NCI-H748 (cell line): ENCODE measurements around the gene RPS6KA2.
"Not testable (repeated sequence)": the region's sequence is repeated elsewhere in the genome, so short reads cannot be mapped to it uniquely, and the experiment has no call there.

ENCODE experiments used
- DNase-seq: peaks from one replicate; lab custom pipeline; 2025; ENCODE audit not compliant: unreplicated experiment; lab: John Stamatoyannopoulos, UW

The RPS6KA2 gene

GRCh38 chr6:166411271-166411670 is 215.8 kb downstream of the RPS6KA2 start:
- DNase-seq, result no peak

GRCh38 chr6:166410426-166410935 is 216.6 kb downstream of the RPS6KA2 start:
- DNase-seq, result no peak

- DNase-seq, result no peak
These were observed 217.9 kb downstream of the RPS6KA2 start for GRCh38 chr6:166408936-166409755.

GRCh38 chr6:166406197-166406596 is 220.9 kb downstream of the RPS6KA2 start:
- no peak for DNase-seq

GRCh38 chr6:166405386-166405785 is 221.7 kb downstream of the RPS6KA2 start:
- no peak for DNase-seq

- peak; percentile 28 for DNase-seq
These were observed 224.3 kb downstream of the RPS6KA2 start for GRCh38 chr6:166402582-166403277.

GRCh38 chr6:166400649-166401250 is 226.3 kb downstream of the RPS6KA2 start:
- DNase-seq, result peak; percentile 72

- no peak for DNase-seq
These were observed 226.9 kb downstream of the RPS6KA2 start for GRCh38 chr6:166400181-166400580.

- no peak for DNase-seq
These were observed 228.7 kb downstream of the RPS6KA2 start for GRCh38 chr6:166398348-166398747.

GRCh38 chr6:166397849-166398248 is 229.2 kb downstream of the RPS6KA2 start:
- DNase-seq, result no peak

- no peak for DNase-seq
These were observed 231.3 kb downstream of the RPS6KA2 start for GRCh38 chr6:166395778-166396177.

- DNase-seq, result no peak
These were observed 231.7 kb downstream of the RPS6KA2 start for GRCh38 chr6:166395351-166395750.

- no peak for DNase-seq
These were observed 232.8 kb downstream of the RPS6KA2 start for GRCh38 chr6:166394036-166394892.

- DNase-seq, result no peak
These were observed 233.6 kb downstream of the RPS6KA2 start for GRCh38 chr6:166393535-166393823.

- DNase-seq, result not testable (repeated sequence)
These were observed 234.1 kb downstream of the RPS6KA2 start for GRCh38 chr6:166392755-166393534.

- DNase-seq, result no peak
These were observed 237.9 kb downstream of the RPS6KA2 start for GRCh38 chr6:166389119-166389518.

GRCh38 chr6:166388290-166389004 is 238.6 kb downstream of the RPS6KA2 start:
- no peak for DNase-seq

- peak; percentile 65 for DNase-seq
These were observed 239.3 kb downstream of the RPS6KA2 start for GRCh38 chr6:166387642-166388289.

- DNase-seq, result not testable (repeated sequence)
These were observed 240.0 kb downstream of the RPS6KA2 start for GRCh38 chr6:166387098-166387497.
